ENCODE results near the gene VEGFA.

The VEGFA gene

GRCh38 chr6:43759136-43759906, 10.7 kb upstream of the VEGFA start:
- DNase-seq (no peak), ATAC-seq (peak; percentile 28)

- ATAC-seq = peak; percentile 3
Measured at GRCh38 chr6:43759907-43760206, 10.2 kb upstream of the VEGFA start.

DNA sequence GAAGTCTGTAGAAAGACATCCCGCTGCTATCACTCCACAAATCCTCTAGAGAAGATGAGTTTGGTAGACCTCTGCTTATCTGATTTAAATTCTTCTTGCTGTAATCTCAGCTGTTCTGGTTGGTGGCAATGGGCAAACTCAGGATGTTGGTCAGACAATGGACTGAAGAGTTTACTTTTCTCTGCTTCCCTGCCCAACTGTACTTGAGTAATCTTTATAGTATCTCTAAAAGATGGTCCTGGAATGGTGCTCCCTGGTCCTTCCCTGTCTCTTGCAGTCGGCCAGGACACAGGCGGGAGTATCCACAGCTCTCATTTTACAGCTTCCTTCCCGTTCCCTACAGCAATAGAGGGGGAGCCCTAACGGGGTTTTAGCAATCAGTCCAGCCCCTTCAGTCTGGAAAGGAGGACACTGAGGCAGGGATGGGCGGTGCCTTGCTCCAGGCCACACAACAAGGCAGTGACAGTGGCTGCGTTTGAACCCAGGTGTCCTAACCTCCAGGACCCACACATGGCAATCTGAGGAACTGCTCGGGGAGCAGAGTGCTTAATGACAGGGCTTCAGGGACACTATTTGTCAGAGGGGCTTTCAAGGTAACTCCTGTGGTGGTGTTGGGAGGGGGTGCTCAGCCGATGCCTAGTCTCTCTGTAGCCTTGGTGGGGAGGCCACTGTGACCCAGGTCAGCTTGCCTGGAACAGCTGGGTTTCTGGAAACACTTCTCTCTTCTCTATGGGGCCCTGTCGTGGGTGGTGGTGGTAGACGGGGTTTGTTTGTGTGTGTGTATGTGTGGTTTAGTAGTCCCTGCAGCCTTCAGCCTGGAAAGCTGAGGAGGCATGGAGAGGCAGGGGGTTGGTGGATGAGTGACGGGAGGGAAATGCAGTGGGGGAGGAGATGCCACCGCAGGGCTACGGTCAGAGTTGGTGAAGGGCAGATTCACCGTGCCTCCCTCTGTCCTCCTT, 9.5 kb upstream of the VEGFA start:
- no peak for ATAC-seq
- DNase-seq = no peak

More at GRCh38 chr6:43759907-43760206, 10.2 kb upstream of the VEGFA start:
- no peak for DNase-seq

- ATAC-seq (no peak), DNase-seq (no peak)
Measured at GRCh38 chr6:43761666-43762409, 8.2 kb upstream of the VEGFA start.

DNA sequence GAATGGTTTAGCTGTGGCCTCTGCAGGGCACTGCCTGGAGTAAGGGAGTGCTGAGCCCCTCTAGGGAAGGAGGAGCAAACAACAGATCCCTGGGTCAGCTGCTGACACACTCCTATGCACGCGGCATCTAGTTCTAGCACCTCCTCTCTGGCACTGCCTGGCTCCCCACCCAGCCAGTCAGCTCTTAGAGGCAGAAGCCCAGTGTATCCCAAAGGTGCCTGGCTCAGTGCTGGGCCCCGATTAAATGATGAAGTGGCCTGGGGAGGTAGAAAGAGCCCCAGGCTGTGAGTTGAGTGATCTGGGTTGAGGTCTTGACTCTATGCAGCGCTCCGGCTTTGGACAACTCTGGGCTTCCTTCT, 7.6 kb upstream of the VEGFA start:
- ATAC-seq = no peak
- DNase-seq = no peak

DNA sequence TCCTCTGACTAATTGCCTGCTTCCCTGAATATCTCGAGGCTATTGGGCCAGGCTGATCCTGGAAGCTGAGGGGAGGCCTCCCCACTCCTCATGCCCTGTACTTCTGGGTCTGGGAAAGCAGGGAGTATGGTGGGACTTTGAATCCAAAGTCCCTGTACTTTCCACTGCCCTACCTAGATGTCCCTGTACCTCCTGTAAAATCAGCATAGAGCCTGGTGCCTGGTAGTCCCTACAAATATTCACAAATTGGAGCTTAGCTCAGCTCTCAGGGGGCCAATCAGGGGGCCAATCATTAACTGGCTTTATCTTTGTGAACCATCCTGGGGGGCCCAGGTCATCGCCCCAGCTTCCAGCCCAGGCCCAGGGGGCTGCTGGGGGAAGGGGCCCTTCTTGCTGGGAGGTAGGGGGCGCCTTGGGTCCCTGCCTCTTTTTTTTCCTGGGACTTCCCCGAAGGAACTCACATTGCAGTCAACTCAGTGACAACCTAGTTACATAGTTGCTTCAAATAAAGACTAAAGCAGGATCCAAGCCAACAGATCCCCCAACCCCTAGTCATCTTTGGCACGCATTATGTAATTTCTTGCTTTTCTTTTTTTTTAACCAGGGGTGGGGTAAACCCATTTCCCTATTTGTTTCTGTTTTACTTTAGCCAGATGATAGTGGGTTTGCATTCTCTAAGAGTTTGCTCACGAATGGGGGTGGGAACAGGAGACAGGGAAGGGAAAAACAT, 6.9 kb upstream of the VEGFA start:
- DNase-seq (no peak), ATAC-seq (no peak)

DNA sequence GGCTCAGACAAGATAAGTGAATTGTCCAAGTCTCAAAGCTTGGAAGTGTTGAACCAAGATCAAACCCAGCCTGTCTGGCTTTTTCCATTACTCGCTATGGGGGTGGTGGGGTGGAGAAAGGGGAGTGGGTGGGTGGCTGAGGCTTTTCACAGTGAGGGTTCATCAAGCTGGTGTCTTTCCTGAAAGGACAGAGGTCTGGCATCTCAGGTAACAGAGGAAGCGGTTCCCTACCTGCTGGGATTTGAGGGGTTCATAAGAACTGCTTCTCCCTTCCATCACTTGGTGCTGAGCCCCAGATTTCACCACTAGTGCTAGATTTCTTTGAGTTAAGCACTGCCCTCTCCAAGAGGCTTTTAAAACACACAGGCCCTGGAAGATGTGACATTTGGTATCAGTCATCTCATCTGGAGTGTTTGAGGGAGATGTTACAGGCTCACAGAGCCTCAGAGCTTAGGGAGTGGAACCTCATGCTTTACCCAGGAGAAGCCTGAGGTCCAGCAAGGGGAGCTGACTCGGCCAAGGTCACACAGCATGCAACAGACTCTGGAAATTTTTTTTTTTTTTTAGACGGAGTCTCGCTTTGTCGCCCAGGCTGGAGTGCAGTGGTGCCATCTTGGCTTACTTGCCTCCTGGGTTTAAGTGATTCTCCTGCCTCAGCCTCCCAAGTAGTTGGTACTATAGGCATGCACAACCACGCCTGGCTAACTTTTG, 6.0 kb upstream of the VEGFA start:
- no peak for ATAC-seq

DNA sequence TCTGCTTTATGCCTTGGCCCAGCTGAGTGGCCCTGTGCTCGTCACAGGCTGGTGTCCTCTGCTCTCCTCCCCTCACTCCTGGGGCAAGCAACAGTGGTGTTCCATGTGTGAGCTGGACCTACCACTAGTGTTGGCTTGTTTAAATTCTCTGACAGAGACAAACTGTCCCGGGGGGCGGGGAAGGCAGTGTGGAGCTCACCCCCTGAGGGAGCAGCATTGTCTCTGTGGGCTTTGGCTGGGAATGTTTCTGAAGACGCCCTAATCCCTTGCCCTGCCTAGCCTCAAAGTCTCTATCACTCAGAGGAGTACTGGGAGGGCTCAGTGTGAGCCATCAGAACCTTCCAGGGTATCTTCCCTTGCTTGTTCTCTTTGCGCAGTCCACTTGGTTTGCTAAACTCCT, 5.2 kb upstream of the VEGFA start:
- ATAC-seq = no peak
- no peak for DNase-seq

More for the DNA sequence above, 6.0 kb upstream of the VEGFA start:
- DNase-seq = no peak

DNA sequence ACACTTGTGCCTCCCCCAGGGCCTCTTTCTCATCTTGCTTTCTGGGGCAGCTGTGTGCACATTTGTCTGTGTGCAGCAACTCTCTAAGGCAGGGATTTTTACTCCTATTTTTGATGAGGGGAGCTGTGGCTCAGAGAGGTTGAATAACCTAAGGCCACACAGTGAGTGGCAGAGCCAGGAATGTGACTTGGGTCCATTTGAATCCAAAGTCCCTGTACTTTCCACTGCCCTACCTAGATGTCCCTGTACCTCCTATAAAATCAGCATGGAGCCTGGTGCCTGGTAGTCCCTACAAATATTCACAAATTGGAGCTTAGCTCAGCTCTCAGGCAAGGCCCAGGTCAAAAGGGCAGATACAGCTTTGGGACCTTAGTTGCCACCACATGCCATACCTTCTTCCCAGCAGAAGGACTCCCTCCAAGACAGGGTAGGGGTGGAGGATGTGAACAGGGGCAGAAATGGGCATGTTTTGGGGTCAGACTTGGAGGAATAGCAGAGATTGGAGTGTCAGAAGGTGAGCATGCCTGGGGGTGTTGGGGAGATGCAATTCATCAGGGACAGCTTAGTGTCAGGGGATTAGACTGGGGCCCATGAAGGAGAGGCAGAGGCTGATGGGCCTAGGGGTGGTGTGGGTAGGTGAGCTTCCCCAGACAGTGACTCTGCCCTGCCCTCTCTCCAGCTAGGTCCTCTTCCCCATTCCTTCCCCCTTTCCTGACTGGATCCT, 4.1 kb upstream of the VEGFA start:
- DNase-seq = no peak
- no peak for ATAC-seq

- no peak for DNase-seq
- no peak for ATAC-seq
Measured at GRCh38 chr6:43766500-43766853, 3.5 kb upstream of the VEGFA start.

- ATAC-seq (no peak), DNase-seq (no peak)
Measured at GRCh38 chr6:43766964-43767461, 3.0 kb upstream of the VEGFA start.

- no peak for DNase-seq
- no peak for ATAC-seq
Measured at GRCh38 chr6:43767553-43768505, 2.2 kb upstream of the VEGFA start.

DNA sequence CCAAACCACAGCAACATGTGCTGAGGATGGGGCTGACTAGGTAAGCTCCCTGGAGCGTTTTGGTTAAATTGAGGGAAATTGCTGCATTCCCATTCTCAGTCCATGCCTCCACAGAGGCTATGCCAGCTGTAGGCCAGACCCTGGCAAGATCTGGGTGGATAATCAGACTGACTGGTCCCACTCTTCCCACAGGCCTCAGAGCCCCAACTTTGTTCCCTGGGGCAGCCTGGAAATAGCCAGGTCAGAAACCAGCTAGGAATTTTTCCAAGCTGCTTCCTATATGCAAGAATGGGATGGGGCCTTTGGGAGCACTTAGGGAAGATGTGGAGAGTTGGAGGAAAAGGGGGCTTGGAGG, 1.5 kb upstream of the VEGFA start:
- DNase-seq = no peak

DNA sequence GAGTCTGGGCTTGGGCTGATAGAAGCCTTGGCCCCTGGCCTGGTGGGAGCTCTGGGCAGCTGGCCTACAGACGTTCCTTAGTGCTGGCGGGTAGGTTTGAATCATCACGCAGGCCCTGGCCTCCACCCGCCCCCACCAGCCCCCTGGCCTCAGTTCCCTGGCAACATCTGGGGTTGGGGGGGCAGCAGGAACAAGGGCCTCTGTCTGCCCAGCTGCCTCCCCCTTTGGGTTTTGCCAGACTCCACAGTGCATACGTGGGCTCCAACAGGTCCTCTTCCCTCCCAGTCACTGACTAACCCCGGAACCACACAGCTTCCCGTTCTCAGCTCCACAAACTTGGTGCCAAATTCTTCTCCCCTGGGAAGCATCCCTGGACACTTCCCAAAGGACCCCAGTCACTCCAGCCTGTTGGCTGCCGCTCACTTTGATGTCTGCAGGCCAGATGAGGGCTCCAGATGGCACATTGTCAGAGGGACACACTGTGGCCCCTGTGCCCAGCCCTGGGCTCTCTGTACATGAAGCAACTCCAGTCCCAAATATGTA, 957 bp upstream of the VEGFA start:
- ATAC-seq = no peak
- DNase-seq = no peak

More for the DNA sequence above, 1.5 kb upstream of the VEGFA start:
- ATAC-seq = no peak

DNA sequence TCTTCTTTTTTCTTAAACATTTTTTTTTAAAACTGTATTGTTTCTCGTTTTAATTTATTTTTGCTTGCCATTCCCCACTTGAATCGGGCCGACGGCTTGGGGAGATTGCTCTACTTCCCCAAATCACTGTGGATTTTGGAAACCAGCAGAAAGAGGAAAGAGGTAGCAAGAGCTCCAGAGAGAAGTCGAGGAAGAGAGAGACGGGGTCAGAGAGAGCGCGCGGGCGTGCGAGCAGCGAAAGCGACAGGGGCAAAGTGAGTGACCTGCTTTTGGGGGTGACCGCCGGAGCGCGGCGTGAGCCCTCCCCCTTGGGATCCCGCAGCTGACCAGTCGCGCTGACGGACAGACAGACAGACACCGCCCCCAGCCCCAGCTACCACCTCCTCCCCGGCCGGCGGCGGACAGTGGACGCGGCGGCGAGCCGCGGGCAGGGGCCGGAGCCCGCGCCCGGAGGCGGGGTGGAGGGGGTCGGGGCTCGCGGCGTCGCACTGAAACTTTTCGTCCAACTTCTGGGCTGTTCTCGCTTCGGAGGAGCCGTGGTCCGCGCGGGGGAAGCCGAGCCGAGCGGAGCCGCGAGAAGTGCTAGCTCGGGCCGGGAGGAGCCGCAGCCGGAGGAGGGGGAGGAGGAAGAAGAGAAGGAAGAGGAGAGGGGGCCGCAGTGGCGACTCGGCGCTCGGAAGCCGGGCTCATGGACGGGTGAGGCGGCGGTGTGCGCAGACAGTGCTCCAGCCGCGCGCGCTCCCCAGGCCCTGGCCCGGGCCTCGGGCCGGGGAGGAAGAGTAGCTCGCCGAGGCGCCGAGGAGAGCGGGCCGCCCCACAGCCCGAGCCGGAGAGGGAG, 580 bp downstream of the VEGFA start:
- DNase-seq (peak; percentile 57), ATAC-seq (peak; percentile 7)

DNA sequence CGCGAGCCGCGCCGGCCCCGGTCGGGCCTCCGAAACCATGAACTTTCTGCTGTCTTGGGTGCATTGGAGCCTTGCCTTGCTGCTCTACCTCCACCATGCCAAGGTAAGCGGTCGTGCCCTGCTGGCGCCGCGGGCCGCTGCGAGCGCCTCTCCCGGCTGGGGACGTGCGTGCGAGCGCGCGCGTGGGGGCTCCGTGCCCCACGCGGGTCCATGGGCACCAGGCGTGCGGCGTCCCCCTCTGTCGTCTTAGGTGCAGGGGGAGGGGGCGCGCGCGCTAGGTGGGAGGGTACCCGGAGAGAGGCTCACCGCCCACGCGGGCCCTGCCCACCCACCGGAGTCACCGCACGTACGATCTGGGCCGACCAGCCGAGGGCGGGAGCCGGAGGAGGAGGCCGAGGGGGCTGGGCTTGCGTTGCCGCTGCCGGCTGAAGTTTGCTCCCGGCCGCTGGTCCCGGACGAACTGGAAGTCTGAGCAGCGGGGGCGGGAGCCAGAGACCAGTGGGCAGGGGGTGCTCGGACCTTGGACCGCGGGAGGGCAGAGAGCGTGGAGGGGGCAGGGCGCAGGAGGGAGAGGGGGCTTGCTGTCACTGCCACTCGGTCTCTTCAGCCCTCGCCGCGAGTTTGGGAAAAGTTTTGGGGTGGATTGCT, 1.3 kb downstream of the VEGFA start:
- DNase-seq (peak; percentile 78), ATAC-seq (peak; percentile 22)

DNA sequence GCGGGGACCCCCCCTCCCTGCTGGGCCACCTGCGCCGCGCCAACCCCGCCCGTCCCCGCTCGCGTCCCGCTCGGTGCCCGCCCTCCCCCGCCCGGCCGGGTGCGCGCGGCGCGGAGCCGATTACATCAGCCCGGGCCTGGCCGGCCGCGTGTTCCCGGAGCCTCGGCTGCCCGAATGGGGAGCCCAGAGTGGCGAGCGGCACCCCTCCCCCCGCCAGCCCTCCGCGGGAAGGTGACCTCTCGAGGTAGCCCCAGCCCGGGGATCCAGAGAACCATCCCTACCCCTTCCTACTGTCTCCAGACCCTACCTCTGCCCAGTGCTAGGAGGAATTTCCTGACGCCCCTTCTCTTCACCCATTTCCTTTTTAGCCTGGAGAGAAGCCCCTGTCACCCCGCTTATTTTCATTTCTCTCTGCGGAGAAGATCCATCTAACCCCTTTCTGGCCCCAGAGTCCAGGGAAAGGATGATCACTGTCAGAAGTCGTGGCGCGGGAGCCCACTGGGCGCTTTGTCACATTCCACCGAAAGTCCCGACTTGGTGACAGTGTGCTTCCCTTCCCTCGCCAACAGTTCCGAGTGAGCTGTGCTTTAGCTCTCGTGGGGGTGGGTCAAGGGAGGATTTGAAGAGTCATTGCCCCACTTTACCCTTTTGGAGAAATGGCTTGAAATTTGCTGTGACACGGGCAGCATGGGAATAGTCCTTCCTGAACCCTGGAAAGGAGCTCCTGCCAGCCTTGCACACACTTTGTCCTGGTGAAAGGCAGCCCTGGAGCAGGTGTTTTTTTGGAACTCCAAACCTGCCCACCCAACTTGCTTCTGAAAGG, 2.1 kb downstream of the VEGFA start:
- ATAC-seq (peak; percentile 33), DNase-seq (peak; percentile 81)

All from stimulated activated naive CD8-positive, alpha-beta T cell treated with anti-CD3 and anti-CD28 coated beads, Interleukin-15, Interleukin-2, amounts not matched to agents 100 U/mL and 50 U/mL, for 24 hours (primary cell).